SIG-M5 (cell line): Measurements from ENCODE around the gene CAPN15.
A peak's percentile ranks its signal among the peaks of the same experiment; 100 is the strongest.

Experiments
- DNase-seq: peaks from one replicate; lab custom pipeline; 2025; lab: John Stamatoyannopoulos, UW

Gene CAPN15

GRCh38 chr16:525520-526180 is 1.9 kb upstream of the CAPN15 start:
- DNase-seq: peak; percentile 13

GRCh38 chr16:526181-527014 is 1.1 kb upstream of the CAPN15 start:
- DNase-seq: no peak

- no peak for DNase-seq
These were observed 849 bp downstream of the CAPN15 start for GRCh38 chr16:528111-529011.

GRCh38 chr16:529012-529575 is 1.6 kb downstream of the CAPN15 start:
- DNase-seq: no peak

- DNase-seq: no peak
These were observed 2.8 kb downstream of the CAPN15 start for GRCh38 chr16:530111-530817.

- DNase-seq: no peak
These were observed 4.1 kb downstream of the CAPN15 start for GRCh38 chr16:531494-532125.

GRCh38 chr16:533391-534123 is 6.0 kb downstream of the CAPN15 start:
- no peak for DNase-seq

- DNase-seq: no peak
These were observed 6.6 kb downstream of the CAPN15 start for GRCh38 chr16:534135-534534.

- DNase-seq: no peak
These were observed 7.4 kb downstream of the CAPN15 start for GRCh38 chr16:534856-535445.

GRCh38 chr16:535446-536405 is 8.2 kb downstream of the CAPN15 start:
- DNase-seq: no peak

GRCh38 chr16:536746-537145 is 9.2 kb downstream of the CAPN15 start:
- no peak for DNase-seq

- no peak for DNase-seq
These were observed 10.2 kb downstream of the CAPN15 start for GRCh38 chr16:537415-538335.

- no peak for DNase-seq
These were observed 12.5 kb downstream of the CAPN15 start for GRCh38 chr16:539901-540530.

GRCh38 chr16:540645-541340 is 13.3 kb downstream of the CAPN15 start:
- DNase-seq: no peak

GRCh38 chr16:543301-544164 is 16.0 kb downstream of the CAPN15 start:
- no peak for DNase-seq

GRCh38 chr16:544517-544916 is 17.0 kb downstream of the CAPN15 start:
- DNase-seq: no peak
